Fibroblast of skin of back (primary cell): ENCODE measurements around the gene FUT8.
"Not testable (repeated sequence)": the region's sequence is repeated elsewhere in the genome, so short reads cannot be mapped to it uniquely, and the experiment has no call there.

Experiments used
- DNase-seq: peaks from one replicate; pipeline ENCODE4 v3.0.0-alpha.2; 2013

The FUT8 gene

DNA sequence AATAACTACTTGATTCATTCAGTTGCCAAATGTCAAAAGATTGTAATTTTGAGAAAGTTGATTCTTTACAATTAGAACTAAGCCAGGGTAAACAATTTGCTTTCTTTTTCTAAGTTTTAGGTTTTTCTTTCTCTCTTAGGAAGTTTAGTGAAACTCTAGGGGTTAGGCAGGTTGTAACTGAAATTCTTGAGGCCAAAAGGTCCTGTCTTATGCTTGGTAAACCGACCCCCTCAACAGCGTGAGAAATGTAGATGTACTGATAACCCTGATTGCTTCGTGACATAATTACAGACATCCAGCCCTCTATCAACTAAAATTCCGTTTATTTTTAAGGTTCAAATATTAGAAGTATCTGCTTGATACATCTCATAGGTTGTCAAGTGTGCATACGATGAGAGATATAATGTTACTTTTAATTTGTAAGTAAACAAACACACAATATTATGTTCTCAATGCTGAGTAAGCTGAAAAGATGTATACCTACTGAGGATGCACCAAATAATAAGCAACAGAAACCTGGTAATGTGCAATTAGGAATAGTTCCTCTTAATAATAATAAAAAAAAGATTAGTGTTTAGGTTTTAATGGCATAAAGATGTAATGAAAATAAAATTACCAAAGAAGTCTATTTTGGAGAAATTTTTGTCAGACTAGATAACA is 7.2 kb downstream of the FUT8 start:
- no peak for DNase-seq

DNA sequence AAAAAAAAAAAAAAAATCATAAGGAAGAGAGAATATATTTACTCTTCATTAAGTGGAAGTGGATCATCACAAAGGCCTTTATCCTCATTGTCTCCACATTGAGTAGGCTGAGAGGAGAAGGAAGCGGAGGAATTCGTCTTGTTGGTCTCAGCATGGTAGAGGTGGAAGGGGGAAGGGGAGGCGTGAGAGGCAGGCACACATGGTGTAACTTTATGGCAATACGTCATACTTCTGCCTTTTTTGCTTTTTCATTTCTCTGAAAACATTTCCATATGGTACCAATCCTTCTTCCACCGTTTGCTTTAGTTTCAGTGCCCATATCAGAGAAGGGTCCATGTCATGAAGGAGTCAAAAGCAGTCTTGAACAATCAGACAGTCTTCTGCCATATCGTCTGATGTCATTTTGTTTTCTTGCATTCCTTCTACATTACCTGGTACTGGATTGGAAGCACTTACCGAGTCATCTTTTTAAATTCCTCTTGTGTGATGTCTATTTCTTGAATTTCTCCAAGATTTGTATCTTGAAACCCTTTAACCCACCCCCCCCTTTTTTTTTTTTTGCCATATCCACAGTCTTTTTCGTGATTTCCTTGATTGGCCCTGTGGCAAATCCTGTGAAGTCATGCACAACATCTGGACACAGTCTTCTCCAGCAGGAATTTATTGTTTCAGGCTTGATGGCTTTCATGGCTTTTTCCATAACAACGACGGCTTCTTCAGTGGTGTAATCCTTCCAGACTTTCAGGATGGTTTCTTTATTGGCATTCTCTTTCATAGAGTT is 8.9 kb downstream of the FUT8 start:
- DNase-seq = peak; percentile 87

DNA sequence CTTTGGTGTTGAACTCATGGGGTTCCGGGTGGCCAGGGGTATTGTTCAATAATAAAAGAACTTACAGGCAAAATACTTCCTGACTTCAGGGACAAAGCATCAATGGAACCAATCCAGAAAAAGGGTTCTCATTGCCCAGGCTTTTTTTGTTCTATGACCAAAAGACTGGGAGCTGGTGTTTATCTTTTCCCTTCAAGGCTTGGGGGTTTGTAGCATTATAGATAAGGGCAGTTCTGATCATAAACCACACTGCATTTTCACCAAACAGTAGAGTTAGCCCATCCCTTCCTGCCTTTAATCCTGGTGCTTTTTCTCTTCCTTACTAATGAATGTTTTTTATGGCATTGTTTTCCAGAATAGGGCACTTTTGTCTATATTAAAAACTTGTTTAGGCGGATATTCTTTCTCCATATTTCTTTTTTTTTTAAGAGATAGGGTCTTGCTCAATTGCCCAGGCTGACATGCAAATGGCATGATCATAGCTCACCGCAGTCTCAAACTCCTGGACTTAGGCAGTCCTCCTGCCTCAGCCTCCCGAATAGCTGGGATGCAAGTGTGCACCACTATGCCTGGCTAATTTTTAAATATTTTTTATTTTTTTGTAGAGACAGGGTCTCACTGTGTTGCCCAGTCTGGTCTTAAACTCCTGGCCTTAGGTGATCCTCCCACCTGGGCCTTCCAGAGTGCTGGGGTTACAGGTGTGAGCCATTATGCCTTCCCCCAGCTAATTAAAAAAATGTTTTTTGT is 9.7 kb downstream of the FUT8 start:
- DNase-seq = peak; percentile 32

- no peak for DNase-seq
Observed at GRCh38 chr14:65423982-65424381, 11.5 kb downstream of the FUT8 start.

GRCh38 chr14:65424531-65424930 is 12.0 kb downstream of the FUT8 start:
- DNase-seq = no peak

- DNase-seq = no peak
Observed at GRCh38 chr14:65425885-65426284, 13.4 kb downstream of the FUT8 start.

DNA sequence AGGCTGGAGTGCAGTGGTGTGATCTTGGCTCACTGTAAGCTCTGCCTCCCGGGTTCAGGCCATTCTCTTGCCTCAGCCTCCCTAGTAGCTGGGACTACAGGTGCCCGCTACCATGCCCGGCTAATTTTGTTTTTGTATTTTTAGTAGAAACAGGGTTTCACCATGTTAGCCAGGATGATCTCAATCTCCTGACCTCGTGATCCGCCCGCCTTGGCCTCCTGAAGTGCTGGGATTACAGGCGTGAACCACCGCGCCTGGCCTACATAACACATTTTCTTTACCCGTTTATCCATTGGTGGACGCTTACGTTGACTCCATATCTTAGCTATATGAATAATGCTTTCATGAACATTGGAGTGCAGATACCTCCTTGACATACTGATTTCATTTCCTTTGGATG is 14.4 kb downstream of the FUT8 start:
- not testable (repeated sequence) for DNase-seq

- DNase-seq = no peak
Observed at GRCh38 chr14:65428691-65429090, 16.2 kb downstream of the FUT8 start.

DNA sequence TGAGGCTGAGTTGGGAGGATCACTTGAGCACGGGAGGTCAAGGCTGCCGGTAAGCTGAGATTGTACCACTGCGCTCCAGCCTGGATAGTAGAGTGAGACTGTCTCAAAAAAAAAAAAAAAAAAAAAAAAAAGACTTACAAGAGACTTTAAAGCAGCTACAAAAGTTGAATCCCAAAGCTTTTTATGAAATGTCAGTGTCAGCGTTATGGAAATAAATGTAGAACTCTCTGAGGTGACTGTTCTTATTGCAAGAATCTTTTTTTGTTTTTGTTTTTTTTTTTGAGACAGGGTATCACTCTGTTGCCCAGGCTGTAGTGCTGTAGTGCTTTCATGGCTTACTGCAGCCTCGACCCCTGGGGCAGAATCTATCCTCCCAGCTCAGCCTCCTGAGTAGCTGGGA is 17.2 kb downstream of the FUT8 start:
- DNase-seq = no peak

GRCh38 chr14:65431245-65431644 is 18.7 kb downstream of the FUT8 start:
- DNase-seq = no peak

GRCh38 chr14:65431951-65432350 is 19.4 kb downstream of the FUT8 start:
- peak; percentile 5 for DNase-seq

GRCh38 chr14:65432361-65432948 is 19.9 kb downstream of the FUT8 start:
- DNase-seq = no peak

GRCh38 chr14:65433157-65433556 is 20.6 kb downstream of the FUT8 start:
- no peak for DNase-seq

- no peak for DNase-seq
Observed at GRCh38 chr14:65433646-65434045, 21.1 kb downstream of the FUT8 start.

DNA sequence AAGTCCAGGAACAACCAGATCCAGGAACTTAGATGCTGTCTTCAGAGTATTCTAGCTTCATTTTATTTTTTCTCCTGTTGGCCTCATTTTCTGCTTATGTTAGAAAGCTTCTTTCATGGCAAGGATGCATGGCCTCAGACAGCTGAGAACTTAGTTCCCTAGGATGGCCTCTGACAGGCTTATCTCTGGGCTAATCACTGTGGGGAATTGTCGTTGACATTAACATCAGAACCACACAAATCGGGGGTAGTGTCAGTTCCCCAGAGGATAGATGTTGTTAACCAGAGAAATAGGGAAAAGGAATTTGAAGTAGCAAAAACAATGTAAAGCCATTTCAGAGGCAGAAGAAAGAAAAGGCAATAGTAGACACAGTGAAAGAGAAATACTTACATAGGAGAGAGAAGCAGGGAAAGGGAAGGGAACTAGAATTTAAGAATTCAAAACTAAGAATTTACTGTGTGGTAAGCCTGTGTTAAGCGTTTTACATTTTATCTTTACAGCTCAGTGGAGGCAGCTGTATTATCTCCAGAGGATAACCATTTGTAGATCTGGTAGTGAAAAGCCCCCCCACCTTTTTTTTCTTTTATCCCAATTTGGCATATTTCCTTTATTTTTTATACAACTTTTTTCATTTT is 21.8 kb downstream of the FUT8 start:
- peak; percentile 34 for DNase-seq

DNA sequence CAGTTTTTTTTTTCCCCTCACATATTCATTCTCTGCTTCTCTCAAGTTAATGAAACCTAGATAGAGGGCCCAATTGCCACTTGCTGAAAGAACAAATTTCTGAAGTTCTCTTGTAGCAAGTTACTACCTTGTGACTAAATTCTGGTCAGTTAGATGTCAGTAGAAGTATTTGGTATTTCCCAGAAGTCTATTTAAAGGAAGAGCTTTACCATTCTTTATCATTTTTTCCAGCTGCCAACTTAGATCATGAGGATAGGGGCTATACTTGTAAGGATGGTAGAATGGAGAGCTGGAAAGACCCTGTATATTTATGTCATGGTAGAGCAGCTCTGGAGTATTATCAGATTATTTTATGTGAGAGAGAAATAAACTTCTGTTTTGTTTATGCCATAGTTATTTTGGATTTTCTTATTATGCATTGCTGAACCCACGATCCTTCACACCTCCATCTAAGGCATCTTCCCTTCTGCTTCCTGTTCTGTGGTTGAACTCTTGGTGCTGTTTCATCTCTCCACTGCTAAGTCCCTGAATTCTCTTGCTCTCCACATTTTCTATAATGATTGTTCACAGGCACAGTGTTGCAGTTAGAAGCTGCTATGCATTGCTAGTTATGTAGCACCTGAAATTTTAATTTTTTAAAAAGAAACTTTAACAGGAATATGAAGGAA is 25.9 kb downstream of the FUT8 start:
- no peak for DNase-seq

GRCh38 chr14:65439117-65439516 is 26.6 kb downstream of the FUT8 start:
- no peak for DNase-seq

GRCh38 chr14:65440230-65440629 is 27.7 kb downstream of the FUT8 start:
- DNase-seq = no peak

- DNase-seq = no peak
Observed at GRCh38 chr14:65444230-65444629, 31.7 kb downstream of the FUT8 start.

DNA sequence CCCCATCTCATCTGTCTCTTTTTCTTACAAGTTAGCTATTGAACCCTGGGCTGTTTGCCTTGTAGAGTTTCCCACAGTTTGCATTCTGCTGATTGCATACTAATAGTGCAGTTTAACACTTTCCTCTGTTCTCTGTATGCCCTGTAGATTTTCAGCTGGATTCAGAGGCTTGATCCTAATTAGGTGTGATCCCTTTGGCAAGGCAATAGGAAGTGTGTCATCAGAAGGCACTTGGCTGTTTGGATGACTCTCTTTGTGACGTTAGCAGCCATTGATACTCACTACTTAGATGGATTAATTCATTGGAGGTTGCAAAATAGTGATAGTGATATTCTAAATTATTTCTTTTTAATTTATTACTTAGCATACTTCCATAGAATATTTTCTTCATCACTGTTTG is 33.6 kb downstream of the FUT8 start:
- DNase-seq = peak; percentile 9

- DNase-seq = no peak
Observed at GRCh38 chr14:65449647-65450046, 37.1 kb downstream of the FUT8 start.

GRCh38 chr14:65453807-65454480 is 41.4 kb downstream of the FUT8 start:
- DNase-seq = no peak
